Liver (tissue), 9 donors: ENCODE results near the gene CTNNBL1. TPM values are rescaled to one million over a fixed set of nuclear protein-coding genes. Genes with fewer than 3 reads are reported as not detected.

Source experiments
- DNase-seq: peaks from one replicate; pipeline ENCODE4 v3.0.0-alpha.2; 2017; ENCODE audit warnings: low spot score
- H3K27ac ChIP-seq, 2 donors: one replicate each; pipeline ENCODE4 v1.7.0; 2013; ENCODE audit warnings: inconsistent platforms in 2 of 2, low read length in 2 of 2, control low read depth in 1 of 2, low read depth in 1 of 2, mild to moderate bottlenecking in 1 of 2
- H3K27me3 ChIP-seq, 4 donors: one replicate each; pipeline versions ENCODE4 v1.6.1 to v1.7.0; 2013; ENCODE audit warnings: low read length in 3 of 4, inconsistent platforms in 1 of 4, mild to moderate bottlenecking in 1 of 4, moderate library complexity in 1 of 4; ENCODE audit not compliant: control insufficient read depth in 4 of 4, insufficient read depth in 4 of 4
- H3K36me3 ChIP-seq, 4 donors: one replicate each; pipeline versions ENCODE4 v1.6.1 to v1.7.0; 2013; ENCODE audit warnings: low read length in 3 of 4, mild to moderate bottlenecking in 3 of 4, low read depth in 1 of 4, moderate library complexity in 1 of 4; ENCODE audit not compliant: control insufficient read depth in 4 of 4, insufficient read depth in 3 of 4
- H3K4me1 ChIP-seq, 4 donors: one replicate each; pipeline versions ENCODE4 v1.6.1 to v1.7.0; 2013; ENCODE audit warnings: low read length in 3 of 4, mild to moderate bottlenecking in 3 of 4, moderate library complexity in 1 of 4; ENCODE audit not compliant: control insufficient read depth in 4 of 4, insufficient read depth in 4 of 4
- H3K4me3 ChIP-seq, 3 donors: one replicate each; pipeline versions ENCODE4 v1.6.1 to v1.7.0; 2013; ENCODE audit warnings: low read length in 3 of 3, control low read depth in 1 of 3, low read depth in 1 of 3, mild to moderate bottlenecking in 1 of 3
- H3K9ac ChIP-seq, 2 donors: one replicate each; pipeline ENCODE4 v1.7.0; 2013; ENCODE audit warnings: low read length in 2 of 2, mild to moderate bottlenecking in 2 of 2, moderate library complexity in 2 of 2, control low read depth in 1 of 2, low read depth in 1 of 2
- H3K9me3 ChIP-seq, 4 donors: one replicate each; pipeline versions ENCODE4 v1.6.1 to v1.7.0; 2013; ENCODE audit warnings: low read length in 3 of 4; ENCODE audit not compliant: control insufficient read depth in 4 of 4
- FOXA1 ChIP-seq: IDR thresholded peaks from 2 replicates; pipeline ENCODE4 v1.6.1; 2016; ENCODE audit warnings: antibody characterized with exemption
- FOXA2 ChIP-seq: IDR thresholded peaks from 2 replicates; pipeline ENCODE4 v1.6.1; 2016; ENCODE audit warnings: antibody characterized with exemption
- GABPA ChIP-seq, 2 donors: IDR thresholded peaks in 1 of 2; conservative IDR thresholded peaks in 1 of 2; 2 replicates each; pipeline ENCODE4 v1.6.1; 2016; ENCODE audit warnings: antibody characterized with exemption in 2 of 2, mild to moderate bottlenecking in 1 of 2, moderate library complexity in 1 of 2
- HNF4A ChIP-seq, 2 donors: conservative IDR thresholded peaks; 2 replicates each; pipeline ENCODE4 v1.6.1; 2016; ENCODE audit warnings: antibody characterized with exemption in 2 of 2, mild to moderate bottlenecking in 2 of 2
- HNF4G ChIP-seq: IDR thresholded peaks from 2 replicates; pipeline ENCODE4 v1.6.1; 2016; ENCODE audit warnings: antibody characterized with exemption
- NR2F2 ChIP-seq: IDR thresholded peaks from 2 replicates; pipeline ENCODE4 v1.6.1; 2016; ENCODE audit warnings: antibody characterized with exemption
- RAD21 ChIP-seq, 2 donors: IDR thresholded peaks; 2 replicates each; pipeline ENCODE4 v1.6.1; 2016; ENCODE audit warnings: antibody characterized with exemption in 2 of 2, mild to moderate bottlenecking in 2 of 2
- RXRA ChIP-seq, 2 donors: IDR thresholded peaks; 2 replicates each; pipeline ENCODE4 v1.6.1; 2017 to 2018; ENCODE audit warnings: antibody characterized with exemption in 2 of 2, mild to moderate bottlenecking in 1 of 2
- SP1 ChIP-seq: IDR thresholded peaks from 2 replicates; pipeline ENCODE4 v1.6.1; 2018; ENCODE audit warnings: antibody characterized with exemption, mild to moderate bottlenecking
- TAF1 ChIP-seq: conservative IDR thresholded peaks from 2 replicates; pipeline ENCODE4 v1.6.1; 2016; ENCODE audit warnings: antibody characterized with exemption, mild to moderate bottlenecking
- WGBS: extraction: QIAGEN DNeasy Blood & Tissue Kit; methylation state at CpG from one replicate; pipeline ENCODE4 v1.1.7; 2013; 5-methylcytosine and 5-hydroxymethylcytosine counted together
- polyA plus RNA-seq, 2 donors: library from polyadenylated mRNA; stranded (reverse) in 1 of 2; unstranded in 1 of 2; fragments of 200-250 nt in 1 of 2; fragments of >200 nt in 1 of 2; fragmentation: Nextera tagmentation in 1 of 2; extraction: Ambion mirVana in 1 of 2; gene quantifications; one replicate each; pipeline versions ENCODE4 v1.2.1 to v1.2.3, GENCODE V29; 2013 to 2015
- total RNA-seq, 2 donors: library from RNA; depleted of rRNA; stranded (reverse); fragments of >200 nt; gene quantifications; one replicate each; pipeline ENCODE4 v1.2.3, GENCODE V29; 2014
- TF ChIP-seq, protein P1 (sequence below): fragments of 150-350 bp; IDR thresholded peaks from 2 replicates; pipeline ENCODE4 v1.5.1; 2017; ENCODE audit warnings: improper control_type of control experiment, low read depth, low read length; ENCODE audit not compliant: missing input control
- TF ChIP-seq, protein P2 (sequence below): IDR thresholded peaks from 2 replicates; pipeline ENCODE4 v1.6.1; 2016; ENCODE audit warnings: antibody characterized with exemption, mild to moderate bottlenecking
- TF ChIP-seq, protein P3 (sequence below): IDR thresholded peaks from 2 replicates; pipeline ENCODE4 v1.6.1; 2016; ENCODE audit warnings: antibody characterized with exemption
- TF ChIP-seq, protein P4 (sequence below): IDR thresholded peaks from 2 replicates; pipeline ENCODE4 v1.6.1; 2016; ENCODE audit warnings: antibody characterized with exemption
- TF ChIP-seq, protein P5 (sequence below): IDR thresholded peaks from 2 replicates; pipeline ENCODE4 v1.6.1; 2016; ENCODE audit warnings: antibody characterized with exemption
- donor health status: healthy.
- donor health status: healthy.
- donor health status: healthy.
- donor health status: healthy.
- donor health status: healthy.

The CTNNBL1 gene
- total and polyA plus RNA-seq, 4 donors = 18.3 to 25.4 (median 20.3) TPM

DNA sequence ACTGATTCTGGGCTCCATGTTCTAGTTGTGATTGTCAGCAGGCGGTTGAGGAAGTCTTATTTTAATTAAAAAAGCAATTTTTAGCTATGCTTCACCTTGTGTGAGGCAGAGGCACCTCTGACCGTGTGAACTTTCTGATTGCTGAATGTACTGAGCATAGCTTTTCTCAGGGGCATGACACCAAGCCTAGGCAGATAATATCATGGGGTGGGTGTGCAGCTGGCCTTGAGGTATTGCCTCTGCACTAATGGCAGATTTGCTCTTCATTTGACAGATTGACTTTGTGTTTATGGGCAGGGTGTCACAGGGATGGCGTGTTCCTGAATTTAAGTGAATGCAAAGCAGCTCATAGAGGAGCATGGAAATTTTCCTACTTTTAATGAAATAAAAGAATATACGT, 19.6 kb downstream of the CTNNBL1 start:
- Histone ChIP-seq H3K27ac (no peak overlapping the region), H3K36me3 (no peaks in the 10 kb centered on the region), H3K4me3 (no peak overlapping the region), H3K27me3 (no peaks in the 10 kb centered on the region), H3K9ac (no peak overlapping the region), H3K9me3 (no peaks in the 10 kb centered on the region), H3K4me1 (peaks cover 8 to 59% (median 45%) of the 10 kb centered on the region in 4 donors)
- WGBS = 93% methylated on average over 4 of the region's 4 CpGs
- DNase-seq = no peak
- TF ChIP-seq, protein P1, sequence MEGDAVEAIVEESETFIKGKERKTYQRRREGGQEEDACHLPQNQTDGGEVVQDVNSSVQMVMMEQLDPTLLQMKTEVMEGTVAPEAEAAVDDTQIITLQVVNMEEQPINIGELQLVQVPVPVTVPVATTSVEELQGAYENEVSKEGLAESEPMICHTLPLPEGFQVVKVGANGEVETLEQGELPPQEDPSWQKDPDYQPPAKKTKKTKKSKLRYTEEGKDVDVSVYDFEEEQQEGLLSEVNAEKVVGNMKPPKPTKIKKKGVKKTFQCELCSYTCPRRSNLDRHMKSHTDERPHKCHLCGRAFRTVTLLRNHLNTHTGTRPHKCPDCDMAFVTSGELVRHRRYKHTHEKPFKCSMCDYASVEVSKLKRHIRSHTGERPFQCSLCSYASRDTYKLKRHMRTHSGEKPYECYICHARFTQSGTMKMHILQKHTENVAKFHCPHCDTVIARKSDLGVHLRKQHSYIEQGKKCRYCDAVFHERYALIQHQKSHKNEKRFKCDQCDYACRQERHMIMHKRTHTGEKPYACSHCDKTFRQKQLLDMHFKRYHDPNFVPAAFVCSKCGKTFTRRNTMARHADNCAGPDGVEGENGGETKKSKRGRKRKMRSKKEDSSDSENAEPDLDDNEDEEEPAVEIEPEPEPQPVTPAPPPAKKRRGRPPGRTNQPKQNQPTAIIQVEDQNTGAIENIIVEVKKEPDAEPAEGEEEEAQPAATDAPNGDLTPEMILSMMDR = no peak
- TF ChIP-seq TAF1 (no peak), HNF4A (conservative IDR thresholded peaks at IDR 0.05) (no peak), SP1 (no peak), RAD21 (IDR thresholded peaks at IDR 0.05) (no peak), FOXA1 (no peak), GABPA (IDR thresholded peaks at IDR 0.05 in 1 of 2, conservative IDR thresholded peaks at IDR 0.05 in 1 of 2) (no peak), FOXA2 (no peak), RXRA (IDR thresholded peaks at IDR 0.05) (no peak), NR2F2 (no peak)
- TF ChIP-seq, protein P2, sequence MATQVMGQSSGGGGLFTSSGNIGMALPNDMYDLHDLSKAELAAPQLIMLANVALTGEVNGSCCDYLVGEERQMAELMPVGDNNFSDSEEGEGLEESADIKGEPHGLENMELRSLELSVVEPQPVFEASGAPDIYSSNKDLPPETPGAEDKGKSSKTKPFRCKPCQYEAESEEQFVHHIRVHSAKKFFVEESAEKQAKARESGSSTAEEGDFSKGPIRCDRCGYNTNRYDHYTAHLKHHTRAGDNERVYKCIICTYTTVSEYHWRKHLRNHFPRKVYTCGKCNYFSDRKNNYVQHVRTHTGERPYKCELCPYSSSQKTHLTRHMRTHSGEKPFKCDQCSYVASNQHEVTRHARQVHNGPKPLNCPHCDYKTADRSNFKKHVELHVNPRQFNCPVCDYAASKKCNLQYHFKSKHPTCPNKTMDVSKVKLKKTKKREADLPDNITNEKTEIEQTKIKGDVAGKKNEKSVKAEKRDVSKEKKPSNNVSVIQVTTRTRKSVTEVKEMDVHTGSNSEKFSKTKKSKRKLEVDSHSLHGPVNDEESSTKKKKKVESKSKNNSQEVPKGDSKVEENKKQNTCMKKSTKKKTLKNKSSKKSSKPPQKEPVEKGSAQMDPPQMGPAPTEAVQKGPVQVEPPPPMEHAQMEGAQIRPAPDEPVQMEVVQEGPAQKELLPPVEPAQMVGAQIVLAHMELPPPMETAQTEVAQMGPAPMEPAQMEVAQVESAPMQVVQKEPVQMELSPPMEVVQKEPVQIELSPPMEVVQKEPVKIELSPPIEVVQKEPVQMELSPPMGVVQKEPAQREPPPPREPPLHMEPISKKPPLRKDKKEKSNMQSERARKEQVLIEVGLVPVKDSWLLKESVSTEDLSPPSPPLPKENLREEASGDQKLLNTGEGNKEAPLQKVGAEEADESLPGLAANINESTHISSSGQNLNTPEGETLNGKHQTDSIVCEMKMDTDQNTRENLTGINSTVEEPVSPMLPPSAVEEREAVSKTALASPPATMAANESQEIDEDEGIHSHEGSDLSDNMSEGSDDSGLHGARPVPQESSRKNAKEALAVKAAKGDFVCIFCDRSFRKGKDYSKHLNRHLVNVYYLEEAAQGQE = no peak
- TF ChIP-seq, protein P3, sequence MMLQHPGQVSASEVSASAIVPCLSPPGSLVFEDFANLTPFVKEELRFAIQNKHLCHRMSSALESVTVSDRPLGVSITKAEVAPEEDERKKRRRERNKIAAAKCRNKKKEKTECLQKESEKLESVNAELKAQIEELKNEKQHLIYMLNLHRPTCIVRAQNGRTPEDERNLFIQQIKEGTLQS = no peak
- TF ChIP-seq, protein P4, sequence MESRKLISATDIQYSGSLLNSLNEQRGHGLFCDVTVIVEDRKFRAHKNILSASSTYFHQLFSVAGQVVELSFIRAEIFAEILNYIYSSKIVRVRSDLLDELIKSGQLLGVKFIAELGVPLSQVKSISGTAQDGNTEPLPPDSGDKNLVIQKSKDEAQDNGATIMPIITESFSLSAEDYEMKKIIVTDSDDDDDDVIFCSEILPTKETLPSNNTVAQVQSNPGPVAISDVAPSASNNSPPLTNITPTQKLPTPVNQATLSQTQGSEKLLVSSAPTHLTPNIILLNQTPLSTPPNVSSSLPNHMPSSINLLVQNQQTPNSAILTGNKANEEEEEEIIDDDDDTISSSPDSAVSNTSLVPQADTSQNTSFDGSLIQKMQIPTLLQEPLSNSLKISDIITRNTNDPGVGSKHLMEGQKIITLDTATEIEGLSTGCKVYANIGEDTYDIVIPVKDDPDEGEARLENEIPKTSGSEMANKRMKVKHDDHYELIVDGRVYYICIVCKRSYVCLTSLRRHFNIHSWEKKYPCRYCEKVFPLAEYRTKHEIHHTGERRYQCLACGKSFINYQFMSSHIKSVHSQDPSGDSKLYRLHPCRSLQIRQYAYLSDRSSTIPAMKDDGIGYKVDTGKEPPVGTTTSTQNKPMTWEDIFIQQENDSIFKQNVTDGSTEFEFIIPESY = no peak
- TF ChIP-seq, protein P5, sequence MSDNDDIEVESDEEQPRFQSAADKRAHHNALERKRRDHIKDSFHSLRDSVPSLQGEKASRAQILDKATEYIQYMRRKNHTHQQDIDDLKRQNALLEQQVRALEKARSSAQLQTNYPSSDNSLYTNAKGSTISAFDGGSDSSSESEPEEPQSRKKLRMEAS = no peak

DNA sequence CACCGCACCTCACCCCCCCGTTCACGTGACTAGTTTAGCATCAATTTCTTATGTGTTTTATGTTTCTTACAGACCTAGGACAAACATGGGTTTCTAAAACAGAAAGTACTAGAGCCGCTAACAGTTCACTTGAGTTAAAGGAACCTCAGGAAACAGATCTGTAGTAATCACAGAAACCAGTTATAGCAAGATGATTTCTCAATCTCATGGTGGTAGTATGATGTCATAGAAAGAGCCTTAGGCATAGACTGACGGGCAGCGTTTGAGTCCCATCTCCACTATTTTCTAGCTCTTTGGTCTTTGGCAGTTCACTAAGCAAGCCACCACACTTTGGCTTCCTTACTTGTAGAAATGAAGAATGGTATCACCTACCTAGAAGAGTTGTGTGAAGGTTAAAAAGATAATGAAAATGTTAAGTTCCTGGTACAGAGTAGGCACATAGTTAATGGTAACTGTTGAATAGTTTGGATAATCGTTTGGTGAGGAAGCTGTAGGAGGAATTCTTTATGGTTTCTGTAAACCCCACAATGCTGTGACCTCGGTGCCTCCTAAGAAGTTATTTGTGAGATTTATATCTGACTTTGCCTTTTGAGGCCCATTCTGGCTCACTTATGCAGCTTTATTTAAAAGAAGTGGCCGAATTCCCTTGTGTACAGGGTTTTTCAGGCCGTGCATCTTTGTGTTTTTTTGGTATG, 21.3 kb downstream of the CTNNBL1 start:
- Histone ChIP-seq H3K4me3 (no peak overlapping the region), H3K9me3 (no peaks in the 10 kb centered on the region), H3K36me3 (no peaks in the 10 kb centered on the region), H3K4me1 (peaks cover 8 to 54% (median 45%) of the 10 kb centered on the region in 4 donors), H3K27me3 (no peaks in the 10 kb centered on the region), H3K9ac (no peak overlapping the region), H3K27ac (peak overlapping the region in 1 of 2 donors; percentile 62)
- peak in 1 of 2 donors; percentile 55 for TF ChIP-seq HNF4A (conservative IDR thresholded peaks at IDR 0.05)
- TF ChIP-seq RXRA (IDR thresholded peaks at IDR 0.05) = peak in 1 of 2 donors; percentile 35
- TF ChIP-seq HNF4G = no peak
- no peak for DNase-seq
- 57% methylated on average over 10 of the region's 10 CpGs for WGBS
